Brain pericyte (primary cell): ENCODE measurements around the gene THSD4.
A peak's percentile ranks its signal among the peaks of the same experiment; 100 is the strongest.
"Not testable (repeated sequence)": the region's sequence is repeated elsewhere in the genome, so short reads cannot be mapped to it uniquely, and the experiment has no call there.

ENCODE experiments used
- DNase-seq: peaks from one replicate; pipeline ENCODE4 v3.0.0-alpha.2; 2012; ENCODE audit warnings: low read depth, low spot score

THSD4 gene

DNA sequence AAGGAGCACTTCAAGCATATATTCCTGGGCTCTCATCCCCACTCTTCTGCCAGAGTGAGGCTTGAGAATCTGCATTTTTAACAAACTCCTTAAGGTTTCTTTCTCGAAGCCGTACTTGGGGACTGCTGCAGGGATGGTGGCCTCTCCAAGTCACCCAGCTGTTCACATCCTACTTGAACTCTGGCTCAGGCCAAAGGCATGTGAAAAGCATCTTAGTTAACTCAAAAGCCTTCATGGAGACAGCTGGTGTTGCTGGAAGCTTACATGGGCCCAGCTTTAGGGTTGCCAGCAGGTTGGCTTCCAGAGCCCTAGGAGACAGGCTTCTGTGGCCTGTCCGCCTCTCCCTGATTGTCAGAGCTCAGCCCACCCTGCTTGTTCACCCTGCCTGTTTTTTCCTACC is 139.2 kb downstream of the THSD4 start:
- DNase-seq: no peak

DNA sequence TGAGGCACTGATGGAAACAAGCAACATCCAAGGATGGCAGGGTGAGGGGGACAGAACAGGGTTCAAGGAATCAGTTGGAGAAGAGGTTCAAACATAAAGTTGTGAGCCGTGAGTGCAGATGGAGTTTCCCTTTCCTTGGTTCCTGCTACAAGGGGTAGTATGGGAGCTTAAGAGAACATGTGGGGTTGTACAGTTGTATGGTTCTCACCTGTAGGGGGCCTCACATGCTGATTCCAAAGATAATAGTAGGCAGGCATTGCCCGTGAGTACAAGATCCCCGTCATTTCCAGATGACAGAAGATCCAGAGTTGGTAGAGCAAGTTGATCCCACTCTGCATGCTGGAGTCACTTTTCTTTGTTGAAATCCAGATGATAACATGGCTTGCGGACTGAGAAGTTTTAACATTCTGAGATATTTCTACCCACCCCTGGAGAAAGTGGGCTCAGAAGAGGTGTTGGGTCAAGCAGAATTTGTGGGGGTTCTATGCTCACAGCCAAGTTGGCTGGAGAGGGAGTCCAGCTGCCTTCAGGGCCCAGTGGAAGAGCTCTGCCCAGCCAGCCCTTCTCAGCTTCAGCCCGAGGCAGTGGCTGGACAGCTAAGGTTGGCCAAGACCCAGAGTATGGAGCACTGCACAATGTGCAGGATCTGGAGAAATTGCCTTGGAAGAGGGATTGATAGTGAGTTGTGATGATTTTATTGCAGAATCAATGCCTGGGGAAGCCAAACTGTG is 141.8 kb downstream of the THSD4 start:
- no peak for DNase-seq

DNA sequence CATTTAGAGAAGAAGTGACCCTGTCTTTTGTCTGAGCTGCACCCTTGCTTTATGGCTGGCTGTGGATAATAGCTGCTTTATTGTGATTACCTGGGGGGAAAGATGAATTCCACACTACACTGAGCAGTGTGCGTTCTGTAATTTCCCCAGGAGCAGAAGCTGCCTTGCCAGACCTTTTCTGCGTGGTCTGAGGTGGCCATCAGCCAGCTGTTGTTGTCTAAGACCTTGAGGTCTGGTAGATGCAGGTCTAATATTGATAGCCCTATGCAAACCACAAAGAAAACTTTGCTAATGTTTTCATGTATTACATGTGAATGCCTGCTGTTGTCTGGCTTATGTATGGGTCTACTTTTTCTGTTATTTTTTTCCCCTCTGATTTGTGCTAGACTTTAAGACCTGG is 144.6 kb downstream of the THSD4 start:
- no peak for DNase-seq

DNA sequence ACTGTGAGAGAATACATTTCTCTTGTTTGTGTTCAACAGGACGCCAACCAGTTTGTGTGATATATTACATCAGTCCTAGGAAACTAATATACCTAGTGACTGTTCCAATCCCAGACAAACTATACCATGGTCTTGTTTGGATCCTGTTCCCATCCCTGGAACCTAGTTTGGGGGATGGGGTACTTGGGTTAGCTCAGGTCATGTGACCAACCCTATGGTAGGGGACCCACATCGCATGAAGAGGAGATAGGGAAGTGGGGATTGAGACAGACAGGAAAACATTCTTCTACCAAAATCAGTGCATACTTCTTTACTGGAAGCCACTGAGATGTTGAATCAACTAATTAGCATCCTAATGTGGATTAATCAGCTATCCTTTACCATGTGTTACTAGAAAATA is 146.1 kb downstream of the THSD4 start:
- DNase-seq: no peak

DNA sequence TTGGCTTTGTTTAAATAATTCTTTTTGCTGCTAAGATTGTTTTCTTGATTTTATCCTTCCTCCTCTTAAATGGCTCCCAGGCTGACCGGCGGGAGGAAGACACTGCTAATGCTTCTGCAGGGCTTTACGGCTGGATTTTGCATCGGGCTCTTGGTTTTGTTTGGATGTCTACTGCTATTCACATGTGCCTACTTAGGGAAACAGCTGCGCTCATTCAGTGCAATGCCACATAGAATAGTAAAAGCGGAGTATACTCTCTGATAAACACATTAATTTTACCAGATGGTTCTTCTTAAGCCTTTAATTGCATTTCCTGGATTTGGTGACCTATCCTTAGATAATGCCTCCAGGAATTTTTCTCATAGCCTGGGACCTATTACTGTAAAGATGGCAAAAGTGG is 146.6 kb downstream of the THSD4 start:
- no peak for DNase-seq

DNA sequence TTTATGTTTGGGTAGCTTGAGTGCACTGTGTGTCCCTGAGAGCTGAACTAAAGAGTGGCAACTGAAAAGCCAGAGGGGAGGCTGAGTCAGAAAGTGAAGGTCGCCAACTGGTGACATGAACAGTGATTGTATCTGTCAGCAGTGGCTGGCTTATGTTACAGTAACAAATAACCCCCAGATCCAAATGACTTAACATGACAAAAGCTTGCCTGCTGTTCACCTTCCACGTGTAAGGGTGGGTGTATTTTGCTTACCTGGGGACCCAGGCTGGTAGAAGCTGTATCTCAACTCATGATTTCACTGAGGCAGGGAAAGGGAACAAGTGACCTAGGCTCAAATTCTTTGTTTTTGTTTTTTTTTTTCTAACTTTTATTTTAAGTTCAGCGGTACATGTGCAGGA is 147.3 kb downstream of the THSD4 start:
- no peak for DNase-seq

DNA sequence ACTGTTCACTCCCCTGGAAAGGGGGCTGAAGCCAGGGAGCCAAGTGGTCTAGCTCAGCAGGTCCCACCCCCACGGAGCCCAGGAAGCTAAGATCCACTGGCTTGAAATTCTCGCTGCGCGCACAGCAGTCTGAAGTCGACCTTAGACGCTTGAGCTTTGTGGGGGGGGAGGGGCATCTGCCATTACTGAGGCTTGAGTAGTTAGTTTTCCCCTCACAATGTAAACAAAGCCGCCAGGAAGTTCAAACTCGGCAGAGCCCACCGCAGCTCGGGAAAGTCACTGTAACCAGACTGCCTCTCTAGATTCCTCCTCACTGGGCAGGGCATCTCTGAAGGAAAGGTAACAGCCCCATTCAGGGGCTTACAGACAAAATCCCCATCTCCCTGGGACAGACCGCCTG is 150.3 kb downstream of the THSD4 start:
- not testable (repeated sequence) for DNase-seq

DNA sequence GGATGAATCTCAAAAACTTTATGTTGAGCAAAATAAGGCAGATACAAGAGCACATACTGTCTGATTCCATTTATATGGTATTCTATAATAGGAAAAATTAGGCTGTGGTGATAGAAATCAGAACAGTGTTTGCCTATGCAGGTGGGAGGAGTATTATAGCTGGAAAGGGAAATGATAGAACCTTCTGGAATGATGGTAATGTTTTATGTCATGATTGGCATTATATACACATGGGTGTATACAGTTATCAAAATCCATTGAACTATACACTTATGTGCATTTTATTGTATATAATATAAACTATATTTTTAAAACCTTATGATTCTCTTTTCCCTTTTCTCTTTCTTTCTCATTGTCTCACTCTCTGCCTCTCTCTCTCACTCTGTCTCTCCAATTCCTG is 156.1 kb downstream of the THSD4 start:
- DNase-seq: no peak

DNA sequence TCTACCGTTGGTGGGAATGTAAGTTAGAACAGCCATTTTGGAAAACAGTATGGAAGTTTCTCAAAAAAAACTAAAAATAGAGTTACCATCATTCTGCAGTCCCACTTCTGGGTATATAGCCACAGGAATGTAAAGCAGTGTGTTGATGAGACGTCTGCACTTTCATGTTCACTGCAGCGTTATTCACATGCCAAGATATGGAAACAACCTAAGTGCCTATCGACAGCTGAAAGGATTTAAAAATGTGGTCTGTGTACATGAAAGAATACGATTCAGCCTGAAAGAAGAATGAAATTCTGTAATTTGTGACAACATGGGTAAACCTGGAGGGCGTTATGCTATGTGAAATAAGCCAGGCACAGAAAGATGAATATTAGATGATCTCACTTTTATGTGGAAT is 157.7 kb downstream of the THSD4 start:
- DNase-seq: no peak

DNA sequence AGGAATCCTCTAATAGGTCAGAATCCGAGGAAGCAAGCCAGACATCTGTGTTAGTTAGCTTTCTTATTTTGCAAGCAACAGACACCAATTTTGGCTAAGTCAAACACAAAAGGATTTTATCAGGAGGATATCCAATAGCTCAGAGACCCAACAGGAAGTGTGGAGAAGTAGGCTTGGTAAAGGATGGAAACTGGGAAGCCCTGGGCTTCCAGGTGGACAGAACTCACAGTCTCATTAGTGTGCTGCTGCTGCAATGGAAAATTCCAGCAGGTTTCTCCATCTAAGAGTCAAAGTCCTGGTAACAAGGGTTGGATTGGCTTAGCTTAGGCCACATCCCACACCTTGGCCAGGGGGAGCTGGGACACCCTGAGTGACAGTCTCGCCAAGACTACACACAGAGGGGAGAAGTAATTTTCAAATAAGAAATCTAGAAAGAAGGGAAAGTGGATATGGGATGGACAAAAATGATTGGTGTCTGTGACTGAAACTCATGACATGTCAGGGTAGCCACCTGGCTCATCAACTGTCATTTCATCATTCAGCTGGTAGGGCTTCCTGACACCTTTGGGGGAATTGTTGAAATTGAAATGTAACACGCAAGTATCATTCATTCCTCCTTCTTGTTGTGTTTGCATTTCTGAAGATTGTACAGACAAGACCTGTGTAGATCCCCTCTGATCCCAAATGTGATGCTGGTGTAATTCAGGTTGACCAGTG is 158.6 kb downstream of the THSD4 start:
- no peak for DNase-seq

DNA sequence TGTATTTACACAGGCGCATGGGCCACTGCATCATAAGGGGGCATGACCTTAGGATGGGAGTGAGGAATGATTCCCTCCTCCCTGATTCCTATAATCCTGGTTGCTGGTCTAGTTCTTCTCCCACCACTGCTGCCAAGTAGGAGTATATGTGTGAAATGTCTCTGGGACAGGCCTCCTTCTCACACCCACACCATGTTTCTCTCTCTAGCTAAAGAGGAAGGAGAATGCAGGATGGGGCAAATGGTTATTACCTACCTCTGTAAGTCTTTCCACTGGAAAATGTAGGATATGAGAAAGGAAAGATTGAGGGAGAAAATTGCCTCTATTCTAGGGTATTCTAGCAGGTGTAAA is 159.2 kb downstream of the THSD4 start:
- DNase-seq: no peak

DNA sequence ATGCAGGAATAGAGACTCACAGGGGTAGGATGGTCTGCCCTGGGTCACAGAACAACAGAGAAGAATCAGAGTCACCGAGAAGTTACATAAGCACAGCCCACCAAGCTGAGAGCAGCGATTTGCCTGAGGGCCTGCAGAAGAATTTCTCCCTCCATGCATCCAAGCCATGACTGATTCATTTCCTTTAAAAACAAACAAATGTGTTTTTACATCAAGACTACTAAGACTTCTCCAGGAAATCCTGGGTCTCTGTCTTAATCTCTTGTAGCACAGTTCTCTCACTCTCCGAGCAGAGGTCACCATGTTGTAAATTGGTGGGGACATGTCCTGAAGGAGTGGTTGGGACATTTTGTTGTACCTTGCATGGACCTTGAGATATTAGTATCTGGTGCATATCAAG is 159.8 kb downstream of the THSD4 start:
- peak; percentile 59 for DNase-seq

DNA sequence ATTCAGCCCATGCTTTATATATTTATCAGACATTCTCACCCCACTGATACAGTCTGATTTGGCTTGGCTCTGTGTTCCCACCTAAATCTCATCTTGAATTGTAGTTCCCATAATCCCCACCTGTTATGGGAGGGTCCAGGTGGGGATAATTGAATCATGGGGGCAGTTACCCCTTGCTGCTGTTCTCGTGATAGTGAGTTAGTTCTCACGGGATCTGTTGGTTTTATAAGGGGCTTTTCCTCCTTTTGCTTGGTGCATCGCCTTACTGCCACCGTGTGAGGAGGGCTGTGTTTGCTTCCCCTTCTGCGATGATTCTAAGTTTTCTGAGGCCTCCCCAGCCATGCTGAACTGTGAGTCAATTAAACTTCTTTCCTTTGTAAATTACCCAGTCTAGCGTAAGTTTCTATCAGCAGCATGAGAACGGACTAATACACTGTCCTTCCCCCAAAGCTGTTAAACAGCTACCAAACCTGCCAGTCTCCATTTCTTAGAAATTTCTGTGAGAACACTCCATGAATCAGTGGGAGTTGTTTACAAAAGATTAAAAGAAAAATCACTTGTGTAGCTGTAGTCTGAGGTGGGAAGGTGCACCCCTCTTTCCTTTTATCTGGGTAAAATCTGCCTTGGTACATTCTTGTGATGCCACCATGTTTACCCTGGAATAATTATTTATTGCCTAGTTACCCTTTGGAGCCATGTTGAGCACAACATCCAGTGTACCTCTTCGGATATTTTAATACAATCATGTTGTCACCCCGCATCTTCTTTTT is 160.5 kb downstream of the THSD4 start:
- no peak for DNase-seq

DNA sequence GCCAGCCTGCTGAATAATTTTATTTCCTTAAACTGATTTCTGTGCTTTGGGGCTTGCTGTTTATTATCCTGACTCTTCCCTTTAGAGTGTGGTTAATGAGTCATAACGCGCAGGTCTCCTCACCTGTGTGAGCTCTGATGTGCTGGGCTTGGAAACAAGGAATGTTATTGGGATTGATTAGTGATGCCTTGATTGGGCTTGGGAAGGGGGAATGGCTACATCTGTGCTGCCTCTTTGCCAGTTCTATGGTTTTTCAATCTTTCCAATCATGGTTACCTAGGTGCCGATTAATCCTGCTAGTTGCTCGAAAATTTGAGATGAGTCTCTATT is 161.0 kb downstream of the THSD4 start:
- no peak for DNase-seq

DNA sequence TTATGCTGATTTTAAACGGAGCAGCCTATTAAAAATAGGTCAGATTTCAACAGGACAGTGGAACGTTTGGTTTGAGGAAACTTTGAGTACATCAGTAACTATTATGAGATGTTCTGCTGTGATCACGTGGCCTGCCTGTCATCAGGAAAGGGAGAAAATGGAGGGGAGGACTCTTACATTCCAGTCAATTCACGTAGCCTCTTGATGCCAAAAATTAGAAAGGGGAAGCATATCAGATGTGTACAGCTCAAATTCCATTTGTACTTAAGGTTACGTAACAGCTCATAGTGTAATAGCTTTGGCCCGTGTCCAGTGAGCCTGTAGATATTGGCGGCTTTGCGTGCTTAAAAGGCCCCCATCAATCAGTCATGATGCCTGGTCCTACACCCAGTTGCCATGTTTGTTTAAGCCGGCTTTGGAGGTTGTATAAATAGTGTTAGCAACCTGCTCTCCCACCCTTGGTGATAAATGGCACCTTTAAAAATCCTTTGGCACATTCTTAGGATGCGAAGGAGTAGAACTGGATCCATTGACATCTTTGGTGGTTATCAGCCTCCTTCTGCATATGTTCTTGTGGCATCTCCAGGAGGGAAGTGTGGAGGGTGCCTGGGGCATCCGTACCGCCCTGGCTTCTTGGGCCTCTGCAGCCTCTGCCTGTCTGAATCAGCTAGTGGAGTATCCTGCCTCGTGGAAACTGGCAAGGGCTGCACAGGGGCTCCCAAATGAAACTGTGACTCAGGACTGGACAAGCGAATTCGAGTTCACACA is 163.9 kb downstream of the THSD4 start:
- no peak for DNase-seq

DNA sequence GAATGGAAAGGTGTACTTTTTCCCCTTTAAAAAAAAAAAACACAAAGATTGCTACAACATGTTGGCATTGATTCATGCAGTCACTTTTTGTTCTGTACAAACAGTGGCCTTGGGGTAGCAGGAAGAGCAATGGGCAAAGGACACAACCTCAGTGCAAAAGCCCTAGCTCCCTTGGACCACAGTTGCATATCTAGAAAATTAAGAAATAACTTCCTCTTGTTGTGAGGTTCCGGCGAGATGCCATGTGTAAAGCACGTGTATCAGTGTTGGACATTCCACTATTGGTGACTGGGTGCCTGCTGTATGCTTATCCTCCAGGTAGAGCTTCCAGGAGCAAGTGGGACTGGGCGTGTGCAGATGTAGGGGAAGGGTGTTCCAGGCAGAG is 164.5 kb downstream of the THSD4 start:
- DNase-seq: no peak

DNA sequence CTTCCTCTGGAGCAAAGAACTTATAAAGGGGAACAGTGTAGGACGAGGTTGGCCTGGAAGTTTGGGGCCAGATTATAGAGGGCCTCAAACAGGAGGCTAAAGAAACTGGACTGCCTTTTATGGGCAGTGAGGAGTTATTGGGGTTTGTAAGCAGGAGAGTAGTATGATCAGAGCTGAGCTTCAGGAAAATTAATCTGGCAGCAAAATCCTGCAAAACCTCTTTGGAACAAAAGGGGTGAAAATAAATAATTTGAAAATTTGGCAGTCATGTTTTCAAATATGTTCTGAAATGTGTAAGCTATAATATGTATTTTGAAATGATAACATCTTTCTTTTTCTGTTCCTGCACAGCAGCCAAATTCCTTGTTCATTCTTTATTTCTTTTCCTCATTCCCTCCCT is 164.9 kb downstream of the THSD4 start:
- DNase-seq: no peak

DNA sequence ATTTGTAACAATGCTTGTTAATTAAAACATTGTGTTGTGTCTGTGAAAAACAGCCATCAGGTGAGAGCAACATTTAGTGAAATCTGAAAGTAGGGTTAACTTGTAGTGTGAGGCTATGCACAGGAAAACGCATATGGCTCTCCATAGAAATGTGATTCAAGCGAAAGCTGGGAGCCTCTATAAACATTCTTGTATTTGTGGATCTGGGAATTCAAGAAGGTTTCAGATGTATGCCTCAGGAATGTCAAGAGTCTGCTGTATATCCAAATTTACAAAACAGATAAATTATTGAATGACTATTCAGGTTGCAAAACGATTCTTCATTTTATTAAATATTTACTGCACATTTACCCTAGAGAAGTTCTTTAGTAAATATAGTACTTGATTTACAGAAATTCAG is 166.0 kb downstream of the THSD4 start:
- no peak for DNase-seq

DNA sequence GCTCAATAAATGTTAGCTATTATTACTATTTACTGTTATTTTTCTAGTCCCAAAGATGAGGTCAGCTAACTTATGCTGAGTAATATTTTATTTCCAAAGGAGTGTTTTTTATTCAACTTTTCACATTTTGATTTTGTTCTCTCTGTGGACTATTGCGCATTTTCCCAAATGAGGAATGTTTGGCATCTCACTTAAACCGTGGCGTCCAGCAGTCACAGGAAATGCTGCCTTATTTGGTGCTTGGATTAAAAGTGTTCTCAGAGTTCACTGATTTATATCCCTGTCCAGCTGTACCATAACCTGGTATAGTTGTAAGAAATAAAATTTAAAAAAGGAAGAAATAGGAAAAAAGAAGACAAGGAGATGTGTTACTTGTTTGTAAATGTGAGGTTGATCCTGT is 166.8 kb downstream of the THSD4 start:
- no peak for DNase-seq

DNA sequence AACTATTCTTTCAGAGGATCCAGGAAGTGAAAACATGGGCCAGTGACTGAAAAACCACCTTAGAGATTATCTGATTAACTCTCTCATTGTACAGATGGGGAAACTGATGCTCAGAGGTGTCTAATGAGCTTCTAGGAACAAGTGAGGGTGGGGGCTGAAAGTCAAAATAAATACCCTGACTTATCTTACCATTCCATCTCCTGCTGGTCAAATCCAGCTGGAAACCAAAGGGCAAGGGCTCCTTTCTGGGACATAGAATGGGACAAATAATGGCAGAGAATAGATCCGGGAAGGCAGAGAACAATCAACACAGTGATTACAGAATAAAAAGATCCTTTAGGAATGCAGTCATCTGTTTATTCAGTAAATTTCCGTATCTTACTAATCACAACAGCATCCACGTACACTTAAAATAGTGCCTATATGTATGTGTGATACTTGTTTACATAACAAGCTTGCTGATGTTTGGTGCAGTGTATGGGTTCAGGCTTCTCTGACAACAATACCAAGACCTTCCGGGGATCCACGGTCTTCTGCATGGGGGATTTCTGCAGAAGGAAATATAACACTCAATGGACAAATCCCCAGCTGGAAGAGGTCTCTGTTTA is 173.2 kb downstream of the THSD4 start:
- no peak for DNase-seq

DNA sequence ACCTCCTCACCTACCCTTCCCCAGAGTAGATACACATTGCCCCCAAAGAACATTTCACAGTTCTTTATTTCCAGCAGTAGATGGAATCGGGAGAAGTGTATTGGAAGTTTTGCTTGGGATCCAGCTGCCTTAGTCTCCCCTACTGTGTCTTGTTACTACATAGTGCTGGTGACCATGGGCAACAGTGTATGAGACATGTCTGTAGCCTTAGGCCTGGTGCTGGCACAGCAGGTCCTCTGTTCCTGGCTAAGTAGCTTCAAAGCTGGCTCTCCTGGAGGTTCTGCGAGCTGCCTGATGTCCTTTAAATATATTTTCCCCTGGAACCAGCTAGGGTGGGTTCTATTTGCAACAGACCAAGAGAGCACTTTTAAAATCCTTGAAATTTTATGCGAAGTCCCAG is 174.7 kb downstream of the THSD4 start:
- DNase-seq: no peak
